ENCODE data around the gene CD2AP.

- TF ChIP-seq ZFX (CRISPR knock-in tag; IDR thresholded peaks at IDR 0.05) (no peak), NFXL1 (CRISPR knock-in tag; IDR thresholded peaks at IDR 0.05) (no peak), POLR2AphosphoS5 (IDR thresholded peaks at IDR 0.05; ENCODE audit: control insufficient read depth, insufficient read depth, low read depth, low read length) (no peak), ARID3A (IDR thresholded peaks at IDR 0.05; ENCODE audit: borderline replicate concordance, low read depth, low read length) (no peak), KLF16 (IDR thresholded peaks at IDR 0.05) (no peak), ZFP1 (CRISPR knock-in tag; IDR thresholded peaks at IDR 0.05) (no peak), ZNF274 (IDR thresholded peaks at IDR 0.05; ENCODE audit: borderline replicate concordance, low read depth, low read length) (no peak), XRCC5 (IDR thresholded peaks at IDR 0.05; ENCODE audit: low read depth, low read length) (no peak), ZNF75A (CRISPR knock-in tag; IDR thresholded peaks at IDR 0.05) (no peak)
Measured at GRCh38 chr6:47529734-47530133, 52.1 kb downstream of the CD2AP start.
